ENCODE results near the gene CCDC197. TPM values are rescaled to one million over a fixed set of nuclear protein-coding genes. Genes with fewer than 3 reads are reported as not detected.

Gene CCDC197
- total RNA-seq, 1 donor from 2014 or later, result not detected

GRCh38 chr14:94019329-94019728 lies 22.2 kb downstream of the CCDC197 start:
- H3K36me3 Mint-ChIP-seq, result no peaks in the 10 kb centered on the region
- peaks cover 13% of the 10 kb centered on the region for H3K27me3 Mint-ChIP-seq (ENCODE audit: insufficient read depth, low read depth)
- H3K4me1 ChIP-seq, result peaks cover 44% of the 10 kb centered on the region
- H3K4me2 ChIP-seq, result no peak overlapping the region
- H3K9me3 ChIP-seq (ENCODE audit: low read depth), result no peaks in the 10 kb centered on the region
- H3K9ac ChIP-seq, result no peak overlapping the region
- H3K27ac ChIP-seq, result no peak overlapping the region
- no peak overlapping the region for H3K27ac Mint-ChIP-seq
- peaks cover 24% of the 10 kb centered on the region for H3F3A ChIP-seq (ENCODE audit: low read depth)
- H4K20me1 ChIP-seq (ENCODE audit: low read depth), result no peaks in the 10 kb centered on the region
- H3K27me3 ChIP-seq, result no peaks in the 10 kb centered on the region
- H3K9me3 Mint-ChIP-seq, result no peaks in the 10 kb centered on the region
- no peak overlapping the region for H2AFZ ChIP-seq (replicated peaks)
- no peaks in the 10 kb centered on the region for H3K79me2 ChIP-seq (ENCODE audit: low read depth)
- no peak overlapping the region for H3K4me3 Mint-ChIP-seq
- H3K4me3 ChIP-seq, result no peak overlapping the region
- no peak for DNase-seq (ENCODE audit: low spot score)
- peaks cover 41% of the 10 kb centered on the region for H3K4me1 Mint-ChIP-seq
- no peaks in the 10 kb centered on the region for H3K36me3 ChIP-seq
- TF ChIP-seq EZH2phosphoT487 (IDR thresholded peaks at IDR 0.05), result no peak
- no peak for TF ChIP-seq EZH2 (IDR thresholded peaks at IDR 0.05)
- no peak for TF ChIP-seq CTCF (IDR thresholded peaks at IDR 0.05)

GRCh38 chr14:94020267-94020666 lies 23.2 kb downstream of the CCDC197 start:
- no peak overlapping the region for H3K4me3 Mint-ChIP-seq
- no peak for TF ChIP-seq CTCF (IDR thresholded peaks at IDR 0.05)
- no peak for TF ChIP-seq EZH2phosphoT487 (IDR thresholded peaks at IDR 0.05)
- no peak for TF ChIP-seq EZH2 (IDR thresholded peaks at IDR 0.05)
- Histone ChIP-seq H4K20me1 (ENCODE audit: low read depth) (no peaks in the 10 kb centered on the region), H3K4me2 (no peak overlapping the region), H3K27me3 (no peaks in the 10 kb centered on the region), H3K4me1 (peaks cover 38% of the 10 kb centered on the region), H3K27ac (no peak overlapping the region), H2AFZ (replicated peaks) (no peak overlapping the region), H3K4me3 (no peak overlapping the region), H3F3A (ENCODE audit: low read depth) (peaks cover 21% of the 10 kb centered on the region), H3K79me2 (ENCODE audit: low read depth) (no peaks in the 10 kb centered on the region), H3K36me3 (no peaks in the 10 kb centered on the region), H3K9ac (no peak overlapping the region), H3K9me3 (ENCODE audit: low read depth) (no peaks in the 10 kb centered on the region)
- peak overlapping the region; percentile 61 for H3K27ac Mint-ChIP-seq
- no peak for DNase-seq (ENCODE audit: low spot score)
- H3K4me1 Mint-ChIP-seq, result peaks cover 42% of the 10 kb centered on the region
- no peaks in the 10 kb centered on the region for H3K9me3 Mint-ChIP-seq
- H3K27me3 Mint-ChIP-seq (ENCODE audit: insufficient read depth, low read depth), result peaks cover 15% of the 10 kb centered on the region
- no peaks in the 10 kb centered on the region for H3K36me3 Mint-ChIP-seq

GRCh38 chr14:94021001-94021400 lies 23.9 kb downstream of the CCDC197 start:
- no peaks in the 10 kb centered on the region for H3K36me3 Mint-ChIP-seq
- no peak for DNase-seq (ENCODE audit: low spot score)
- TF ChIP-seq EZH2 (IDR thresholded peaks at IDR 0.05), result no peak
- TF ChIP-seq EZH2phosphoT487 (IDR thresholded peaks at IDR 0.05), result no peak
- TF ChIP-seq CTCF (IDR thresholded peaks at IDR 0.05), result no peak
- H3K27me3 ChIP-seq, result no peaks in the 10 kb centered on the region
- no peaks in the 10 kb centered on the region for H3K36me3 ChIP-seq
- H3K4me3 ChIP-seq, result no peak overlapping the region
- no peaks in the 10 kb centered on the region for H4K20me1 ChIP-seq (ENCODE audit: low read depth)
- H2AFZ ChIP-seq (replicated peaks), result no peak overlapping the region
- no peak overlapping the region for H3K27ac Mint-ChIP-seq
- no peaks in the 10 kb centered on the region for H3K79me2 ChIP-seq (ENCODE audit: low read depth)
- H3K27me3 Mint-ChIP-seq (ENCODE audit: insufficient read depth, low read depth), result peaks cover 13% of the 10 kb centered on the region
- no peak overlapping the region for H3K27ac ChIP-seq
- H3K9me3 ChIP-seq (ENCODE audit: low read depth), result no peaks in the 10 kb centered on the region
- H3K4me3 Mint-ChIP-seq, result peak overlapping the region; percentile 3
- peaks cover 21% of the 10 kb centered on the region for H3F3A ChIP-seq (ENCODE audit: low read depth)
- no peaks in the 10 kb centered on the region for H3K9me3 Mint-ChIP-seq
- peaks cover 46% of the 10 kb centered on the region for H3K4me1 Mint-ChIP-seq
- peaks cover 38% of the 10 kb centered on the region for H3K4me1 ChIP-seq
- H3K9ac ChIP-seq, result no peak overlapping the region
- no peak overlapping the region for H3K4me2 ChIP-seq

Data from neural progenitor cell (in vitro differentiated cells).